ENCODE measurements around the gene NFAT5. TPM values are rescaled to one million over a fixed set of nuclear protein-coding genes. Genes with fewer than 3 reads are reported as not detected.
"Not testable (repeated sequence)": the region's sequence is repeated elsewhere in the genome, so short reads cannot be mapped to it uniquely, and the experiment has no call there.

The NFAT5 gene
- total RNA-seq, 1 experiment from 2014 or later: 6.7 TPM

GRCh38 chr16:69613378-69614154, 47.8 kb downstream of the NFAT5 start:
- DNase-seq (ENCODE audit: low read depth, low spot score): no peak
- in situ Hi-C loops (cut with HindIII; ENCODE audit: low pct_unique_long_range_greater_than_20kb, low sequenced_read_pairs): no loop called here

GRCh38 chr16:69615528-69615927, 49.8 kb downstream of the NFAT5 start:
- in situ Hi-C loops (cut with HindIII; ENCODE audit: low pct_unique_long_range_greater_than_20kb, low sequenced_read_pairs): no loop called here
- DNase-seq (ENCODE audit: low read depth, low spot score): no peak

- in situ Hi-C loops (cut with HindIII; ENCODE audit: low pct_unique_long_range_greater_than_20kb, low sequenced_read_pairs): no loop called here
- DNase-seq (ENCODE audit: low read depth, low spot score): no peak
Measured at GRCh38 chr16:69616082-69616481, 50.3 kb downstream of the NFAT5 start.

GRCh38 chr16:69618307-69618706, 52.5 kb downstream of the NFAT5 start:
- no peak for DNase-seq (ENCODE audit: low read depth, low spot score)
- in situ Hi-C loops (cut with HindIII; ENCODE audit: low pct_unique_long_range_greater_than_20kb, low sequenced_read_pairs): no loop called here

GRCh38 chr16:69618721-69619120, 53.0 kb downstream of the NFAT5 start:
- in situ Hi-C loops (cut with HindIII; ENCODE audit: low pct_unique_long_range_greater_than_20kb, low sequenced_read_pairs): no loop called here
- DNase-seq (ENCODE audit: low read depth, low spot score): no peak

- in situ Hi-C loops (cut with HindIII; ENCODE audit: low pct_unique_long_range_greater_than_20kb, low sequenced_read_pairs): no loop called here
- no peak for DNase-seq (ENCODE audit: low read depth, low spot score)
Measured at GRCh38 chr16:69619514-69619913, 53.7 kb downstream of the NFAT5 start.

GRCh38 chr16:69620573-69620972, 54.8 kb downstream of the NFAT5 start:
- DNase-seq (ENCODE audit: low read depth, low spot score): no peak
- in situ Hi-C loops (cut with HindIII; ENCODE audit: low pct_unique_long_range_greater_than_20kb, low sequenced_read_pairs): no loop called here

- no peak for DNase-seq (ENCODE audit: low read depth, low spot score)
- in situ Hi-C loops (cut with HindIII; ENCODE audit: low pct_unique_long_range_greater_than_20kb, low sequenced_read_pairs): no loop called here
Measured at GRCh38 chr16:69621225-69621624, 55.5 kb downstream of the NFAT5 start.

- no peak for DNase-seq (ENCODE audit: low read depth, low spot score)
- in situ Hi-C loops (cut with HindIII; ENCODE audit: low pct_unique_long_range_greater_than_20kb, low sequenced_read_pairs): no loop called here
Measured at GRCh38 chr16:69626256-69626655, 60.5 kb downstream of the NFAT5 start.

- in situ Hi-C loops (cut with HindIII; ENCODE audit: low pct_unique_long_range_greater_than_20kb, low sequenced_read_pairs): no loop called here
- no peak for DNase-seq (ENCODE audit: low read depth, low spot score)
Measured at GRCh38 chr16:69632828-69633227, 67.1 kb downstream of the NFAT5 start.

GRCh38 chr16:69633375-69633774, 67.6 kb downstream of the NFAT5 start:
- DNase-seq (ENCODE audit: low read depth, low spot score): no peak
- in situ Hi-C loops (cut with HindIII; ENCODE audit: low pct_unique_long_range_greater_than_20kb, low sequenced_read_pairs): no loop called here

- in situ Hi-C loops (cut with HindIII; ENCODE audit: low pct_unique_long_range_greater_than_20kb, low sequenced_read_pairs); DNase-seq (ENCODE audit: low read depth, low spot score): not testable (repeated sequence)
Measured at GRCh38 chr16:69636563-69637146, 70.9 kb downstream of the NFAT5 start.

- in situ Hi-C loops (cut with HindIII; ENCODE audit: low pct_unique_long_range_greater_than_20kb, low sequenced_read_pairs): not testable (repeated sequence)
Measured at GRCh38 chr16:69637206-69637865, 71.6 kb downstream of the NFAT5 start.

GRCh38 chr16:69643997-69644396, 78.2 kb downstream of the NFAT5 start:
- DNase-seq (ENCODE audit: low read depth, low spot score); in situ Hi-C loops (cut with HindIII; ENCODE audit: low pct_unique_long_range_greater_than_20kb, low sequenced_read_pairs): not testable (repeated sequence)

More at GRCh38 chr16:69637206-69637865, 71.6 kb downstream of the NFAT5 start:
- not testable (repeated sequence) for DNase-seq (ENCODE audit: low read depth, low spot score)

- no peak for DNase-seq (ENCODE audit: low read depth, low spot score)
- in situ Hi-C loops (cut with HindIII; ENCODE audit: low pct_unique_long_range_greater_than_20kb, low sequenced_read_pairs): no loop called here
Measured at GRCh38 chr16:69644790-69645189, 79.0 kb downstream of the NFAT5 start.

- DNase-seq (ENCODE audit: low read depth, low spot score): no peak
- in situ Hi-C loops (cut with HindIII; ENCODE audit: low pct_unique_long_range_greater_than_20kb, low sequenced_read_pairs): no loop called here
Measured at GRCh38 chr16:69647020-69647419, 81.3 kb downstream of the NFAT5 start.

- in situ Hi-C loops (cut with HindIII; ENCODE audit: low pct_unique_long_range_greater_than_20kb, low sequenced_read_pairs): no loop called here
- no peak for DNase-seq (ENCODE audit: low read depth, low spot score)
Measured at GRCh38 chr16:69651217-69651616, 85.5 kb downstream of the NFAT5 start.

- in situ Hi-C loops (cut with HindIII; ENCODE audit: low pct_unique_long_range_greater_than_20kb, low sequenced_read_pairs): no loop called here
Measured at GRCh38 chr16:69654280-69654931, 88.6 kb downstream of the NFAT5 start.

More at GRCh38 chr16:69654280-69654931, 88.6 kb downstream of the NFAT5 start:
- DNase-seq (ENCODE audit: low read depth, low spot score): no peak

Measured in SK-MEL-5 (cell line).